ENCODE data around the gene STAMBP.
"Not testable (repeated sequence)": the region's sequence is repeated elsewhere in the genome, so short reads cannot be mapped to it uniquely, and the experiment has no call there.

The STAMBP gene

DNA sequence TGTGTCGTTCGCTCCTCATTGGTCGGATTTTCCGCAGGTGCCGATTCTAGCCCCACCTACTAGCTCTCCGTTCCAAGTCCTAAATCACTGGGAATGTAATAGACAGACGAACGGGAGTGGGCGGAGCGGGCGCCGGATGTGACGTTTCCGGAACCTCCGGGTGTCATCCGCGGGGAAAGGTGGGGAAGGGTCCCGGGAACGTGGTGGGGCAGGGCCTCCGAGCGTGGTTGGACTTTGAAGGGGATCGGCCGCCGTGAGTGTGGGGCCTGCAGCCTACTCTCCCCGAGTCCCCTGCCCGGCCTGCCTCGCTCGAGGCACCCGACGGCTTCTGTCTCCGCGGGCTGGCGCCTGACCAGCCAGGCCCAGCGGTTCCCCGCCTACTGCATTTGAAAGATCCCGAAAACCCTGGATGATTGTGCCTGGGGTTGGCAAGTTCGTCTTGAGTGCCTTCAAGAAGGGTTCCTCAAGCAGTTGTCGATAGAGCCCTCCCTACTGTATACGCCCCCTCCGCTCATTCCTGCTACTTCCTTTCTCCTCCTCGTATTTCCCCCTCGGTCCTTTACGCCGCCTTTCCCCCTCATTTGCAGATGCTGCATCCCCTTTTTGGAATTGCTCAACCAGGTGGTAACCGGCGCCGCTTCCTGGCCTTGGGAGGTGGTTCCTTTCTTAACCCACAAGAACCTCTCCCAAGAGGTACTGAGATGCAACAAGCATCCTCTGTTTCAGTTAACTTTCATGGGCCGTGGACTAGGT lies at the start of gene STAMBP:
Gene STAMBP (plus strand): TSS at position 144 of the 753 bp plus-strand sequence. CDS start 1,896 bp downstream, outside the sequence.
- DNase-seq, result peak; percentile 97

DNA sequence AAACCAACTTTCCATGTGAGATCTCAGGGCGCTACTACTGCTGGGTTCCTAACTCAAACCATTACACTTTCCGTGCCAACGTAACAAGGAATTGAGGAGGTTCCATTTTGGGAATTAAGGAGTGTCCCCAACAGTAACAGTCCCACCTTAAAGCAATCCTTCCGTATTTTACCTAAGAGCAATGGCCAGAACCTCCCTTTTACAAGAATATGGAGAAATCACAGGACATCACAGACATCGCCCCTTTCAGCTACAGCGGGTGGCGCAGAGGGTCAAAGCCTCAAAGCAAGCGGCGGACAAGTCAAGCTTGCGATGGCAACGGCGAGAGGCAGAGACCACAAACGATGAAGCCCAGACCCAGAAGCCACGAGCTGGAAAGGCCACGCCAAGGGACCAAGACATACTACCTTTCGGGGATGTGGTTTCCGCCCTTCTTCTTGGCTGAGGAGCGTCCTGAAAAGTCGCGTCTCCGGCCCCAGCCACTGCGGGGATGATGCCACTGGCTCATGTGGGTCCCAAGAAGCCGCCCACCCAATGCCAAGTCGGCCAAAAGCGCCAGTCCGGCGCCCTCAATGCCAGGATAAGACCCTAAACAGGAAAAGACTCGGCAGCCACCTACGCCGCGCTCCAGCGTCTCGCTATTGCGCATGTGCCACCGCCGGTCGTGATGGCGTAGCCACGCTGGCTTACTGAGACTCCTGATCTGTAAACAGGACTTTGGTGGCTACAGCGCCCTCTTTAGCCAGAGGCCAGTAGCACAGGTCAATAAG lies 49.1 kb upstream of the STAMBP start, which contains the start of gene DUSP11:
Gene DUSP11 (minus strand): TSS at position 637 of the 770 bp plus-strand sequence. CDS start 129 bp downstream, at position 508.
- DNase-seq, result peak; percentile 96

DNA sequence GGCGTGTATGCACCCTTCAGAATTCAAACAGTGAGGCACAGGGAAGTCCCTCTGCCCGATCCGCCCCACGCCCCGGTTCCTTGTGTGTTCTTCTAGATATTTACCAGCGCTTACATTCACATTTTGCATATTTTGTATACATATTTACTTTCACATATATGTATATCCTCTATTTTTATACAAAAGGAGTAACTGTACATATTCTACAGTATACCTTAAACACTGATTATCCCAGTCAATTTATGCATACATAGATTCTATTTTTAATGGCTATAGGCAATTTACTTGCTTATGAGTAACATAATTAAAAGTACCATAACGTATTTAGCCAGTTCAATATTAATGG lies 48.6 kb upstream of the STAMBP start:
- DNase-seq, result no peak

DNA sequence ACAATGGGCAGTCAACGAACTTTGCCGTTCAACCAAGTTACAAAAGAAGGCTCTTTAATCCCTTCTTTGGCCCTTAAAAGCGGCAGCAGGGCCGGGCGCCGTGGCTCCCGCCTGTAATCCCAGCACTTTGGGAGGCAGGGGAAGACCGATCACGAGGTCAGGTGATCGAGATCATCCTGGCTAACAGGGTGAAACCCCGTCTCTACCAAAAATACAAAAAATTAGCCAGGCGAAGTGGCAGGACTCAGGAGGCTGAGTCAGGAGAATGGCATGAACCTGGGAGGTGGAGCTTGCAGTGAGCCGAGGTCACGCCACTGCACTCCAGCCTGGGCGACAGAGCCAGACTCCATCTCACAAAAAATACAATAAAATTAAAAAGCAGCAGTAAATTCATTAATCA lies 45.4 kb upstream of the STAMBP start:
- DNase-seq, result not testable (repeated sequence)

DNA sequence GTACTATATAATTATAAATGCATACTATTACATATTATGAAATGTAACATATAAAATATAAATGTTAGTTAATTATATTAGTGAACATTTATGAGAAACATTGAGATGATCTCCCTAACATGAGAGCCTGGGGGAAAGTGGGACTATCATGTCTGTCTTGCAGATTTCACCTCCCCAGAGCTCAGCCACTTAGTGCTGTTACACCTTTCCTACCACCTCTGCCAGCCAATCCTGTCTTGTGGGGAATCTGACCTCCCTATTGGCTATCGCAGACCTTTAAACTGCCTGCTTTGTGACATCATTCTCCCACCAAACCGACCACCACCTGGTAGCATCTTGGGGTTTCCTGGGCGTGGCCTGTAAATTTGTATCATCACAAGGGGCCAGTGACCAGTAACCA lies 44.9 kb upstream of the STAMBP start, which contains the start of gene C2orf78:
Gene C2orf78 (plus strand): TSS at position 301 of the 400 bp plus-strand sequence. CDS start 127 bp downstream, outside the sequence.
- not testable (repeated sequence) for DNase-seq

DNA sequence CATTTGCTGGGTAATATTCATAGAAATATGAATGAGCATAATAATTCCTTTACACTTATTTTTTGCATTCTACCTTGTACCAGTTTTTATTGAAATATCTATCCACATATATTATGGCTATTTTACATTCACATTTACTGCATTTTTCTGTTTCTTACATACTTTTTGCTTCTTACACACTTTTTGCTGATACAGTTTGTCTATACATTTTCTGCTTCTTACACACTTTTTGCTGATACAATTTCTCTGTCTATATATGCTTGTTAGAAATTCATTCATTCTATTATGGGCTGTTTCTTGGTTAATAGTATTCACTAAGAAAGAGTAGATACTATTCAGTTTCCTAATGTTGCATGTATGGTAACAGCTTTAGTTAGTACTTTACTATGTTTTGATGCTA lies 16.9 kb upstream of the STAMBP start:
- DNase-seq, result no peak

DNA sequence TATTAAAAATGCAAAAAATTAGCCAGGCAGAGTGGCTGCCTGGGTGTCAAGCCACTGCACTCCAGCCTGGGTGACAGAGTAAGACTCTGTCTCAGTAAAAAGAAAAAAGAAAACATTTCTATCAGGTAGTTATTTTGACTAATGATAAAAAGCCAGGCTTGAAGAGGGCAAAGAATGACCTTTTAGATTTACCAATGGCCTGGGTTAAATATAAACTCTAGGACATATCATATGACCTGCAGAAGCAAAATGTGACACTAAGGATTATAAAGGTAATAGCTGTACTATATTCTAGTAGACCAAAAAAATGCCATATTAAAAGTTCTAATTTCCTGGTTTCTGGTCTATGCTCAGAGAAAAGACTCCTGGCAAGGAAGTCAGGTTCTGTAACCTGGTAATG lies 16.1 kb upstream of the STAMBP start:
- no peak for DNase-seq

DNA sequence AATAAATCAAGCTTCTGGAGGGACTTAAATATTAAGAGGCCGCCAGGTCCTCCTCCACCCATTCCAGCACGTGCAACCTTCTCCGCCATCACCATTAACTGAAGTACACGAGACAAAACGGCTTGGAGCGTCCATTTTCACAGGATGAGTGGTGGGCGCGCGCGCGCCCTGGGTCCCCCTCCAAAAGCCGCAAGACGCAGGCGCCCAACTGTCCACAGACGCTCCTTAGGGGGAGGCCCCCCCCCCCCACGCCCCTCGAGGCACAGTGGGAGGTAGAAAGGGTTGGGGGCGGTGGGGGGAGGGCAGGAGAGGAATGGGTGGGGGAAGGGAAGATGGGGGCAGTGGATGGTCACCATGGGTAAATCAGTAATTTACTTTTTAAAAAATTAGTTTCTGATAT lies 10.5 kb upstream of the STAMBP start:
- DNase-seq, result no peak

DNA sequence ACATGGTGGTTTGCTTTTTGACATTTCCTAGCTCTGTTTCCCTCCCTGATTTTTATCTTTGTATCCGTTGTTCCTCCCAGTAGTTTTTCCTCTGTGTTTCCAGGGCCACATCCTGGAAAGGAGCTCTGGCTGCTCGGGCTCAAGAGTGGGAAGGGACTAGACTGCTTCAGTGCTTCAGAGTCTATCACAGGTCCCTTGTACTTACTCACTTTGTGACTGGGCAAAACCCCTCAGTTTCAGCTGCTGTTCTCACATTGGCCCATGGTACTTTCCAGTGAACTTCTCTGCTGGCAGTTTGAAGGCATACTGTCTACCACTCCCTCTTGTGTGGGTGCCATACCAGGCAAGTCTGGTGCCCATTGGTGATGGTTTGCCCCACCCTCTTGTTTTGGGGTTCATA lies 7.5 kb upstream of the STAMBP start:
- no peak for DNase-seq

DNA sequence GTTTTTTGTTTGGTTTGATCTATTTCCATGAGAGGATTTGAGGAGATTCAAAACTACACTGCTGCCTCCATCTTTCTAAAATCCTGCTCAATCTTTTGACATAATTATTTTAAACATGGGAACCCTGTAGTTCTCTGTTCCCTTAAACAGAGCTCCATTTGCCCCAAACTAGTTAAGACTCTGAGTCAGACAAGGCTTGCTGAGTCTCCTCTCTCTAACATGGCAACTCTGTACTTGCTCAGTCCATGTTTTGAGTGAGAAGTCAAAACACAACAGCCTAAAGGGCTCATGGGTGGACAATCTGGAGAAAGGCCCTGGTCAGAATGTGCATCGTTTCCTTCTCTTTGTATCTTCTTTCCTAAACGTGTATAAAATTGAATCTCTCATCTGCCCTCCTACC lies 7.1 kb upstream of the STAMBP start:
- no peak for DNase-seq

DNA sequence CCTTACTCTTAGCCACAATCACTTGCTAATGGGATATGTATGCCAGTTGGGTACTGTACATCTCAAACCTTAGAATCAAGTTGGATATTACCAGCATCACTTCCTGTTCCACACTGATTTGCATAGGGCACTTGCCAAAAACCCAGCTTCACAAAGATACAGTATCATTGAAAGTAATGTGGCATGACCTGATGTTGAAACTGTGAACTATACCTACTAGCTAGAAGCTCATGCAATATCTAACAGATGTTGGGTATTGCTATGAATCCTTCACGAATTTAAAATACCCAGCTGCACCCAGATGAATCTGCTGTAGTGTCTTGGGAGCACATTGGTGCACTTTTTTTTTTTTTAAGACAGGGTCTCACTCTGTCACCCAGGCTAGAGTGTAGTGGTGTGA lies 6.5 kb upstream of the STAMBP start:
- no peak for DNase-seq

DNA sequence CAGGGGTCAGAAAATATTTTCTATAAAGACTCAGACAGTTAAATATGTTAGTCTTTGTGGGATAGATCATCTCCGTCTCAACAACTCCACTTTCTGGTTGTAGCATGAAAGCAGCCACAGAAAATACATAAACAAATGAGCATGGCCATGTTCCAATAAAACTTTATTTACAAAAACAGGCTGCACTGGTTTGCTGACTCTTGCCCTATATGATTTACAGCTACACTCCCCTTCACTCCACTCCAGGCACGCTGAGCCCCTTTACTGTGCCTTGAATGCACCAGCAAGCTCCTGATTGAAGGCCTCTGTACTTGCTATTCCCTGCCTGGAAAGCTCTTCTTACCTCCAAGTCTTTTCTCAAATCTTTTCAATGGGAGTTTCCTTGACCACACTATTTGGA lies 5.8 kb upstream of the STAMBP start:
- DNase-seq, result no peak

DNA sequence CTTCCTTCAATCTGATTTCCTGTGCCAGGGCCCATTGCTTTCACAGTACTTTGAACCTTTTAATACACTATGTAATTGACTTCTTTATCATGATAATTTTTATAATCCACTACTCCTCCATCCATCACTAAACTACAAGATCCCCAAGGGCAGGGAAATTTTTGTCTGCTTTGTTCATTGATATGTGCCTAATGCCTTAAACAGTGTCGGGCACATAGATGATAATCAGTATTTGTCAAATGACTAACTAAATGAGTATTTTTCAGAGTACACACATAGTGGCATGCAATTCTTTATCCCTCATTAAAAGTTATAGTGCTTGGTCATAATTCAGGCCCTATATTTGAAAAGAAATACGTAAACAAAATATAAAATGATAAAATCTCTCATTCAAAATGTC lies 5.3 kb upstream of the STAMBP start:
- DNase-seq, result no peak

DNA sequence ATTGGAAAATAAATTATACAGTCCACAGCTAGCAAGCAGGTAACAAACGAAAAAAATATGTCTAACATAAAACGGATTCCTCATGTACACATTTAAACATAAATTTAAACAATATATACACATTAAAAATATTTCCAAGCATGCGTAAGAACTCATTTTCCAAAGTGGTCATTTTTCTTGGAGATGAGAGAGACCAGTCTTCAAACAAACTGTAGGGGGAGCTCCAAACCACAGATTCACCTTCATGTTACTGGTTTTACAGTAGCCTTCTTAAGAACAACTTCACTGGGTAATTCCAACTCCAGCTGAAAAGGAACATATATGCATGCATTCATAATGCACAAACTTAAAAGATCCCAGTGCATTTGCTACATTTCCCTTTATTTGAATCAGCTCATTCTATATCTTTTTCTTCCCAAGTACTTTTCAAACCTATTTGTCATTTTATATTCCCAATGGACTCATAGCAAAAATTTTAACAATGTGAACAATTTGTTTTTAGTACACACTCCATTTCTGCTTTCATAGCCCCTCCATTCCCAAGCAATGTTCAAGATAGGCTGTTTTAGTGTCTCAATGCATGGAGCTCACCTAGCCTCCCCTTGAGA lies 4.7 kb upstream of the STAMBP start:
- no peak for DNase-seq

DNA sequence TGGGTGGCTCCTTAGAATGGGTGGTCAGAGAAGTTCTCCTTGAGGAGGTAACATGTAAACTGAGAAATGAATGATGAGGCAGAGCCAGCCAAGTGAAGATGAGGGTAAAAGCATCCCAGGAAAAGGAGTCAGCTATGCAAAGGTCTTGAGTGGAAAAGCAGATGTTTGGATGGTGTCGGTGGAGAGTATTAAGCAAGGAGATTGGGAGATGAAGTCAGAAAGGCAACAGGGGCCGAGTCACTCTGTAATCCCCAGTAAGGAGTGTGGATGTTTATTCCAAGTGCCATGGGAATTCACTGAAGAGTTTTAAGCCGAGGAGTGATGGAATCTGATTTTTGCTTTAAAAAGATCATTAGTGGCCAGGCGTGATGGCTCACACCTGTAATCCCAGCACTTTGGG lies 3.4 kb upstream of the STAMBP start:
- no peak for DNase-seq

DNA sequence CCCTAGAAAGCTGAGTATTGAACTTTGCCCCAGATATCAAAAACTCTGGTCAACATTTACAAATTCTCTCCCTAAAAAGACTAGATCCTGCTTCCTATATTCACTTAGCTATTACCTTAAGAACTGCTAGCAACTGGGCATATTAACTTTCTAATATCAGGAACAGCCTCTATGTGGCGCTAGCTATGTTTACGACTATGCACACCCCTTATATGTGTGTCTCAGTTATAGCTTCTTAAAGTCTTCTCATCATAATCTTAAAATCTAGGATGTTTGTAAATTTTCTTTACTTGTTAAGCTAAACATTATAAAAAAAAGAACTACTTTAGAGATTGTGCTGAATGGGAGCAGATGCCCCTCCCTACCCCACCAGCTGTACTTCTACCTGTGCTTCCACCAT lies 1.7 kb upstream of the STAMBP start:
- DNase-seq, result no peak

DNA sequence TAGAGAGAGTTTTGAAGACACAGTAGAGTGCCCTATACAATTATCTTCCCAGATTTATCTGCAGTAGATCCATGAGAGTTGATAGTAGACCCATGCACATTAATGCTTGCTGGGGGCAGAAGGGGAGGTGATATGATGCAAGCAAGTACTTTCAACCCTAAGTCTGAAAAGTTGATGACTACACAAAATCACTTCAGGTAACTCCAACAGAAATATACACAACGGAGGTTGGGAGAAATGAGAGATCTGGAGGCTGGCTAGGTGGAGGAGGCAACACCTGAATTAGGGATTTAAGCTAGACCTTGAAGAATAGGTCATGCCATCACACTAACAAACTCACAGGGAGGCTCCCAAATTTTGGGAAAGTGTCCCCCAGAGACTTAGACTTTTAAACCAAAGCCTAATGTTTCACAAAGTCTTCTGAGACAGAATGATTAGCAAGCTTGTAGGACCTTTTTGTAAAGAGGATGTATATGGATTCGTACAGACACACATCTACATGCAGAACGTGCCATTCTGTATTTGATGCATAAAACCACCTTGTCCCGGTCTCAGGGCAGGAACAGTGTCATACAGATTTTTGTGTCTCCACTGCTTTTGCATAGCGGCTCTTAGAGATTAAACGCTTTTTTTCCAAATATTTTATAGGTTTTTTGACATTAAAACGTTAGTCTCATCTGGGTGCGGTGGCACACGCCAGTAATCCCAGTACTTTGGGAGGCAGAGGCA lies 937 bp upstream of the STAMBP start:
- no peak for DNase-seq

DNA sequence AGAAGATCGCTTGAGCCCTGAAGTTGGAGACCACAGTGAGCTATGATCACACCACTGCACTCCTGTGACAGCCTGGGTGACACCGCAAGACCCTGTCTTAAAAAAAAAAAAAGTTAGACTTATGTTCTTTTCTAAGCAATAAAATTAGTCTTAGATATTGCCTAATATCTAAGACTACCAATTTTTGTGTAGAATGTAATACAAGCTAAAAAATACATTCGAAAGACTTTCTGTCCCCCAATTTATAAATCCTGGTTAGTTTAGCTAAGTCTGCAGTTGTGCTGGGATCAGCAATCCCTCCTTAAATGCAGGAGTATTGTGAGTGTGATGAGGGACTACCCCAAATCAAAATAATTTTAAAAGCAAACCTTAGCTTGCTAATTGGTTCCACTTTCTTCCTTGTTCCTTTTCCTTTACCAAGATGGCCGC lies 358 bp upstream of the STAMBP start:
- no peak for DNase-seq

DNA sequence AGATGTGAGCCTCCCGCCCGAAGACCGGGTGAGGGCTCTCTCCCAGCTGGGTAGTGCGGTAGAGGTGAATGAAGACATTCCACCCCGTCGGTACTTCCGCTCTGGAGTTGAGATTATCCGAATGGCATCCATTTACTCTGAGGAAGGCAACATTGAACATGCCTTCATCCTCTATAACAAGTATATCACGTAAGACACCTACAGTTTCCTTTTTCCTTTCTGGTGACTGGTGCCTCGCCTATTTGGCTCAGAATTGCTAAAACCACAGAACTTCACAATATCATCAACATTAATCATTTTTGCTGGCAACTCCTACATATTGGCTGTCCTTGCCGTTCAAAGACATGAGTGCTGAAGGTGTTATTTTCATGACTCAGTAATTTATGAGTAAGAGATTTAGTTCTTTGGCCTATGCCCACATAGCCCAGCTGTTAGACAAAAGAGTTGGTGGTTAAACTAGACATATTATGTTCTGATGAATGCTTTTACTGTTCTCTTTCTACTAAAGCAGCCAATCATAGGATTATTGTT lies 2.2 kb downstream of the STAMBP start:
- DNase-seq, result no peak

DNA sequence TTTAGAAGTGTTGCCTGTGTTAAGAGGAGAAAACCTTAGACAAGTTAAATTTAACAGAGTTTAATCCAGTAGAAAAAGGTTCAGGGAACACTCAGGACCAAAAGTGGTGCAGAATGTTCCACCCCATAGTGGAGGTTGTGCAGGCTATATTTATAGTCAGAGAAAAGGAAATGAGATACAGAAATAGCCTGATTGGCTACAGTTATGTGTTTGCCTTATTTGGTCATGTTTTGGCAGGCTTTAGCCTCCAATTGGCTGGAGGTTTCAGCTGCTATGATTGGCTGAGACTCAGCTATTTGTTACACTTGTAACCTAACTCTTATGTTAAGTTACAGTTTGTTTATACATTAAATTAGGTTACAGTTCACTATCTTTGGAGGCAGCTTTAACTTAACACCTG lies 4.2 kb downstream of the STAMBP start:
- DNase-seq, result no peak

DNA sequence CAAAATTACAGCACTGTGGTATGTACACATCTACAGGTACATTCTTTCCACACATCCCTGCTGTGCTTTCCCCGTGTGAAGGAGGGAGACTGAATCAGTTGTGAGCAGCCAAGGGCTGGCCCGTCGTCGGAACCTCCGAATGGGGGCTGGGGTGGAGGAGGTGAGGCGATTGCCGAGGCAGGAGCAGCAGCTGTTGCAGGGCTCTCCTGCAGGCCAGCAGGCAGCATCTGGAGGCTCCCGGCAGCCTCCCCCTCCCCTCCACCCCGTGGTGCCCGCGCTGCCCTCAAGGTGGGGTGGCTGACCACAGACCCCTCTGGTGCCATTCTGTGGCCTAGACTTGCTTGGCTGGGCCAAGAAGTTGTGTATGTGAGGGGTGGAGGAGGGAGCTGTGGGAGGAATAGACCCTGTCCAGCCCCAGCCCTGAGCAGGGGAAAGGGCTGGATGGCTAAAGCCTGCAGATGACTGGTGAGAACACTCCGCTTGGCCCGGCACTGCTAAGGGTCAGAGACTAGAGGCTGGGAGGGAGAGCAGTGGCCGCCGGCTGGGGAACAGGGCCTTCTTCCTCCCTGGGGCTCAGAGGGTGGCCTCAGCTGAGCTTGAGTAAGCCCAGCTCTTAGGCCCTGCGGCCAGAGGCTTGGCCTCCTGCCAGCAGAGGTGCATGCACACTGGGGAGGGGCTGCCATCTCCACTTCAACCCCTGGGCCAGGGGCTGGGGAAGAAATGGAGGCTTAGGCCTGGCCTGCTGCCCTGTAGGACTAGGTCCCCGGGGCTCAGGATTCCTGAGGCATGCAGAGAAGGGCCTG lies 7.6 kb downstream of the STAMBP start:
- DNase-seq, result no peak

Measured in right hindlimb (tissue), 1 donor.